Breast epithelium (tissue), 3 donors: ENCODE measurements around the gene CXCL16.

Source experiments
- CTCF ChIP-seq, 3 donors: fragments of 450-650 bp; IDR thresholded peaks; one replicate each; pipeline ENCODE4 v1.5.1; 2016 to 2017; ENCODE audit warnings: antibody characterized with exemption in 3 of 3, mild to moderate bottlenecking in 3 of 3, moderate library complexity in 3 of 3
- POLR2AphosphoS5 ChIP-seq, 3 donors: sonication (generic); formaldehyde crosslinking; IDR thresholded peaks; one replicate each; pipeline ENCODE4 v1.6.1; 2017; ENCODE audit warnings: antibody characterized with exemption in 3 of 3

GRCh38 chr17:4753392-4753791 is 13.7 kb upstream of the CXCL16 start:
- TF ChIP-seq POLR2AphosphoS5 (IDR thresholded peaks at IDR 0.05) = no peak
- no peak for TF ChIP-seq CTCF (IDR thresholded peaks at IDR 0.05)
